Measurements from ENCODE around the gene PPP2R2D. TPM values are rescaled to one million over a fixed set of nuclear protein-coding genes. Genes with fewer than 3 reads are reported as not detected.
A peak's percentile ranks its signal among the peaks of the same experiment; 100 is the strongest.

Gene PPP2R2D
- total RNA-seq, 2 experiments from 2014 or later, result 32.6 to 32.9 TPM

GRCh38 chr10:131974034-131974817 is 73.4 kb downstream of the PPP2R2D start:
- H3K4me3 Mint-ChIP-seq, result peak overlapping the region; percentile 91
- Histone ChIP-seq H3K9me3 (ENCODE audit: control insufficient read depth in 1 of 2, insufficient read depth in 1 of 2, low read length in 2 of 2) (no peaks in the 10 kb centered on the region), H3K27ac (ENCODE audit: low read depth in 1 of 2, low read length in 2 of 2) (peak overlapping the region; percentile 74 to 80), H3K27me3 (ENCODE audit: control insufficient read depth in 1 of 2, insufficient read depth in 2 of 2, low read length in 2 of 2) (no peaks in the 10 kb centered on the region), H3K36me3 (ENCODE audit: insufficient read depth, low read length) (peaks cover 28% of the 10 kb centered on the region), H3K4me1 (ENCODE audit: insufficient read depth, low read length) (peaks cover 83% of the 10 kb centered on the region), H3K4me3 (ENCODE audit: low read length) (no peak overlapping the region)
- ATAC-seq (ENCODE audit: poor library complexity), result no peak
- H3K9me3 Mint-ChIP-seq, result no peaks in the 10 kb centered on the region
- peak overlapping the region; percentile 94 for H3K27ac Mint-ChIP-seq
- DNase-seq, result no peak
- POLR2A ChIA-PET, result interaction anchor here (0.6 to 4.2 kb wide), 4 partner anchors 9 to 74 kb away, joined by 3 to 19 read pairs (median 3); partner anchors contain the start of gene PPP2R2D
- peaks cover 49% of the 10 kb centered on the region for H3K36me3 Mint-ChIP-seq (ENCODE audit: low read depth)
- intact Hi-C loops (cut with DNase I, micrococcal nuclease), result loop anchor here in 1 of 2 experiments (10.0 kb wide), 1 partner anchor 181 kb away; no protein-coding TSS in a partner anchor
- H3K4me1 Mint-ChIP-seq (ENCODE audit: low read depth), result peaks cover 82% of the 10 kb centered on the region
- TF ChIP-seq CTCF (IDR thresholded peaks at IDR 0.05), result no peak
- CTCF ChIA-PET, result interaction anchor here (1.1 to 2.2 kb wide), 4 partner anchors 49 to 89 kb away, joined by 3 to 7 read pairs (median 4); no protein-coding TSS in a partner anchor
- no peaks in the 10 kb centered on the region for H3K27me3 Mint-ChIP-seq

GRCh38 chr10:131975003-131975402 is 74.2 kb downstream of the PPP2R2D start:
- Histone ChIP-seq H3K27ac (ENCODE audit: low read depth in 1 of 2, low read length in 2 of 2) (no peak overlapping the region), H3K27me3 (ENCODE audit: control insufficient read depth in 1 of 2, insufficient read depth in 2 of 2, low read length in 2 of 2) (no peaks in the 10 kb centered on the region), H3K4me3 (ENCODE audit: low read length) (no peak overlapping the region), H3K9me3 (ENCODE audit: control insufficient read depth in 1 of 2, insufficient read depth in 1 of 2, low read length in 2 of 2) (no peaks in the 10 kb centered on the region), H3K4me1 (ENCODE audit: insufficient read depth, low read length) (peaks cover 91% of the 10 kb centered on the region), H3K36me3 (ENCODE audit: insufficient read depth, low read length) (peaks cover 20% of the 10 kb centered on the region)
- DNase-seq, result peak in 3 of 14 experiments; percentile 11 to 40 (median 25)
- no peak for ATAC-seq (ENCODE audit: poor library complexity)
- intact Hi-C loops (cut with DNase I, micrococcal nuclease), result loop anchor here in 1 of 2 experiments (10.0 kb wide), 1 partner anchor 180 kb away; no protein-coding TSS in a partner anchor
- Mint-ChIP-seq H3K4me3 (peak overlapping the region; percentile 91), H3K27ac (peak overlapping the region; percentile 94), H3K36me3 (ENCODE audit: low read depth) (peaks cover 41% of the 10 kb centered on the region), H3K4me1 (ENCODE audit: low read depth) (peaks cover 89% of the 10 kb centered on the region), H3K27me3 (no peaks in the 10 kb centered on the region), H3K9me3 (no peaks in the 10 kb centered on the region)
- CTCF ChIA-PET, result interaction anchor here (1.1 to 1.6 kb wide), 2 partner anchors 78 to 90 kb away, joined by 3 to 4 read pairs; no protein-coding TSS in a partner anchor
- no peak for TF ChIP-seq CTCF (IDR thresholded peaks at IDR 0.05)
- POLR2A ChIA-PET, result interaction anchor here (1.0 to 4.2 kb wide), 3 partner anchors 10 to 74 kb away, joined by 3 to 19 read pairs (median 3); partner anchors contain the start of gene PPP2R2D

- no peaks in the 10 kb centered on the region for H3K9me3 ChIP-seq (ENCODE audit: control insufficient read depth in 1 of 2, insufficient read depth in 1 of 2, low read length in 2 of 2)
- peaks cover 97% of the 10 kb centered on the region for H3K4me1 Mint-ChIP-seq (ENCODE audit: low read depth)
- H3K36me3 ChIP-seq (ENCODE audit: insufficient read depth, low read length), result peaks cover 14% of the 10 kb centered on the region
- H3K27ac Mint-ChIP-seq, result peak overlapping the region; percentile 94
- peaks cover 94% of the 10 kb centered on the region for H3K4me1 ChIP-seq (ENCODE audit: insufficient read depth, low read length)
- no peak for DNase-seq
- H3K4me3 Mint-ChIP-seq, result no peak overlapping the region
- no peak overlapping the region for H3K27ac ChIP-seq (ENCODE audit: low read depth in 1 of 2, low read length in 2 of 2)
- CTCF ChIA-PET, result interaction anchor here (1.1 to 1.6 kb wide), 2 partner anchors 79 to 90 kb away, joined by 3 to 4 read pairs; no protein-coding TSS in a partner anchor
- no peaks in the 10 kb centered on the region for H3K27me3 Mint-ChIP-seq
- POLR2A ChIA-PET, result interaction anchor here (1.2 kb wide), 1 partner anchor 72 kb away, joined by 3 read pairs; no protein-coding TSS in a partner anchor
- no peak for ATAC-seq (ENCODE audit: poor library complexity)
- no peak for TF ChIP-seq CTCF (IDR thresholded peaks at IDR 0.05)
- no peak overlapping the region for H3K4me3 ChIP-seq (ENCODE audit: low read length)
- H3K9me3 Mint-ChIP-seq, result no peaks in the 10 kb centered on the region
- intact Hi-C loops (cut with DNase I, micrococcal nuclease), result loop anchor here in 1 of 2 experiments (10.0 kb wide), 1 partner anchor 179 kb away; no protein-coding TSS in a partner anchor
- H3K36me3 Mint-ChIP-seq (ENCODE audit: low read depth), result peaks cover 33% of the 10 kb centered on the region
- H3K27me3 ChIP-seq (ENCODE audit: control insufficient read depth in 1 of 2, insufficient read depth in 2 of 2, low read length in 2 of 2), result no peaks in the 10 kb centered on the region
Measured at GRCh38 chr10:131975796-131976195, 75.0 kb downstream of the PPP2R2D start.

Data from CD4-positive, alpha-beta T cell (primary cell).